22Rv1 (cell line): ENCODE results near the gene OR10J4.

Source experiments
- ZFX ChIP-seq: fragments of 450-650 bp; IDR thresholded peaks from 2 replicates; pipeline ENCODE4 v1.6.1; 2017; ENCODE audit warnings: antibody characterized with exemption, borderline replicate concordance
- TF ChIP-seq, protein P1 (sequence below): fragments of 450-650 bp; IDR thresholded peaks from 2 replicates; pipeline ENCODE4 v1.5.1; 2017; ENCODE audit warnings: mild to moderate bottlenecking

DNA sequence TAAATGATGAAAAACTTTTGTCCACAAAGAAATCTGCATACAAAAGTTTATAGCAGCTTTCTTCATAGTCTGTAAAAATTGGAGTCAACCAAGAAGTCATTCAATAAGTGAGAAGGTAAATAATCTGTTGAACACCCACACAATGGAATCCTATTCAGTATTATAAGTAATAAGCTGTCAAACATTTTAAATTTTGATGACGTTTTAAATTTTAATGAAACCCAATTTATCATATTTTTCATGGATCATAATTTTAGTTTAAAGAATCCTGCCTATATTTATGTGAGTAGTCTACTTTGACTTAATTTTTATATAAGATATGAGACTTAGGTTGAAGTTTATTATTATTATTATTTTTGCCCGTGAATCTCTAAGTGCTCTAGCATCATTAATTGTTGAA lies 27.5 kb downstream of the OR10J4 start:
- TF ChIP-seq, protein P1, sequence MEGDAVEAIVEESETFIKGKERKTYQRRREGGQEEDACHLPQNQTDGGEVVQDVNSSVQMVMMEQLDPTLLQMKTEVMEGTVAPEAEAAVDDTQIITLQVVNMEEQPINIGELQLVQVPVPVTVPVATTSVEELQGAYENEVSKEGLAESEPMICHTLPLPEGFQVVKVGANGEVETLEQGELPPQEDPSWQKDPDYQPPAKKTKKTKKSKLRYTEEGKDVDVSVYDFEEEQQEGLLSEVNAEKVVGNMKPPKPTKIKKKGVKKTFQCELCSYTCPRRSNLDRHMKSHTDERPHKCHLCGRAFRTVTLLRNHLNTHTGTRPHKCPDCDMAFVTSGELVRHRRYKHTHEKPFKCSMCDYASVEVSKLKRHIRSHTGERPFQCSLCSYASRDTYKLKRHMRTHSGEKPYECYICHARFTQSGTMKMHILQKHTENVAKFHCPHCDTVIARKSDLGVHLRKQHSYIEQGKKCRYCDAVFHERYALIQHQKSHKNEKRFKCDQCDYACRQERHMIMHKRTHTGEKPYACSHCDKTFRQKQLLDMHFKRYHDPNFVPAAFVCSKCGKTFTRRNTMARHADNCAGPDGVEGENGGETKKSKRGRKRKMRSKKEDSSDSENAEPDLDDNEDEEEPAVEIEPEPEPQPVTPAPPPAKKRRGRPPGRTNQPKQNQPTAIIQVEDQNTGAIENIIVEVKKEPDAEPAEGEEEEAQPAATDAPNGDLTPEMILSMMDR = no peak
- no peak for TF ChIP-seq ZFX
